GM12878 (cell line): ENCODE measurements around the gene MAPK9. TPM values are rescaled to one million over a fixed set of nuclear protein-coding genes. Genes with fewer than 3 reads are reported as not detected.

Experiments used
- ATAC-seq: fragments of 200-7000 bp; cut with Tn5 transposase; 3 replicates; pipeline ENCODE4 v1.9.1; 2020; ENCODE audit warnings: mild to moderate bottlenecking, moderate library complexity
- BruUV-seq: library from RNA; stranded (reverse); fragments of 400-500 nt; replicated peaks from 2 replicates; lab custom pipeline; 2021; lab: Mats Ljungman, UMichigan
- CTCF ChIA-PET: fragments of 300-600 bp; sonication (Branson Sonifier 250); formaldehyde crosslinking; extraction: SDS; loops from one replicate; lab custom pipeline; 2021; ENCODE audit warnings: inconsistent platforms; lab: Yijun Ruan, JAX
- POLR2A ChIA-PET: fragments of 350-600 bp; formaldehyde crosslinking; extraction: SDS; loops from one replicate; lab custom pipeline; 2021; ENCODE audit warnings: inconsistent platforms; lab: Charles Lee
- RAD21 ChIA-PET: fragments of 300-600 bp; sonication (Branson Sonifier 250); formaldehyde crosslinking; loops from one replicate; lab custom pipeline; 2023; ENCODE audit warnings: antibody characterized with exemption; ENCODE audit not compliant: unreplicated experiment; lab: Charles Lee
- SMC1A ChIA-PET: fragments of 300-600 bp; sonication (Branson Sonifier 250); formaldehyde crosslinking; loops from one replicate; lab custom pipeline; 2023; ENCODE audit not compliant: unreplicated experiment, uncharacterized antibody; lab: Charles Lee
- DNase-seq: peaks from one replicate; pipeline ENCODE4 v3.0.0-alpha.2; 2011; ENCODE audit warnings: low read depth, low spot score
- FAIRE-seq: peaks from 3 replicates; lab custom pipeline; 2011; peaks lifted over from hg19 to GRCh38; lab: Jason Lieb, UNC
- H2AFZ ChIP-seq: 2 replicates; pipeline ENCODE4 v1.6.0; 2011; ENCODE audit warnings: low read depth, low read length, control low read depth; ENCODE audit not compliant: control insufficient read depth
- H3K27ac ChIP-seq: 2 replicates; pipeline ENCODE4 v1.5.1; 2011; ENCODE audit warnings: control low read depth; ENCODE audit not compliant: control insufficient read depth, insufficient read depth
- H3K27me3 ChIP-seq, 2 experiments: replicated peaks in 1 of 2; 2 replicates each; pipeline versions ENCODE4 v1.6.0 to v1.6.1; 2011; ENCODE audit warnings: low read length in 1 of 2; ENCODE audit not compliant: control insufficient read depth in 2 of 2, insufficient read depth in 2 of 2
- H3K36me3 ChIP-seq, 2 experiments: 2 replicates each; pipeline ENCODE4 v1.5.1; 2011; ENCODE audit warnings: low read length in 1 of 2; ENCODE audit not compliant: control insufficient read depth in 2 of 2, insufficient read depth in 2 of 2
- H3K4me1 ChIP-seq: 2 replicates; pipeline ENCODE4 v1.6.1; 2011; ENCODE audit warnings: mild to moderate bottlenecking, low read length, moderate library complexity, mixed read lengths; ENCODE audit not compliant: control insufficient read depth, insufficient read depth
- H3K4me2 ChIP-seq: 2 replicates; pipeline ENCODE4 v1.6.0; 2011; ENCODE audit warnings: control low read depth; ENCODE audit not compliant: control insufficient read depth, insufficient read depth
- H3K4me3 ChIP-seq: fragments of 200-600 bp; sonication (generic); 2 replicates; pipeline ENCODE4 v1.5.1; 2016
- H3K79me2 ChIP-seq: 2 replicates; pipeline ENCODE4 v1.6.0; 2011; ENCODE audit warnings: low read length; ENCODE audit not compliant: control insufficient read depth, insufficient read depth
- H3K9ac ChIP-seq: 2 replicates; pipeline ENCODE4 v1.8.0; 2011; ENCODE audit warnings: low read length, control low read depth, mixed read lengths; ENCODE audit not compliant: control insufficient read depth, insufficient read depth
- H3K9me3 ChIP-seq: replicated peaks from 3 replicates; pipeline ENCODE4 v1.5.1; 2011; ENCODE audit warnings: mild to moderate bottlenecking, low read length; ENCODE audit not compliant: control insufficient read depth, insufficient read depth
- H4K20me1 ChIP-seq: 2 replicates; pipeline ENCODE4 v1.6.0; 2011; ENCODE audit not compliant: control insufficient read depth, insufficient read depth
- CUX1 ChIP-seq: IDR thresholded peaks from 2 replicates; pipeline ENCODE4 v1.6.1; 2012; ENCODE audit warnings: improper control_type of control experiment, low read depth, low read length; ENCODE audit not compliant: insufficient replicate concordance
- GABPA ChIP-seq: IDR thresholded peaks from 2 replicates; pipeline ENCODE4 v1.6.1; 2014; ENCODE audit warnings: antibody characterized with exemption, low read depth, mild to moderate bottlenecking, inconsistent platforms
- HCFC1 ChIP-seq: fragments of 150-350 bp; IDR thresholded peaks from 2 replicates; pipeline ENCODE4 v1.6.1; 2014; ENCODE audit warnings: low read length
- IRF3 ChIP-seq: fragments of 450-650 bp; IDR thresholded peaks from 2 replicates; pipeline ENCODE4 v1.6.1; 2014; ENCODE audit warnings: mild to moderate bottlenecking
- IRF4 ChIP-seq: IDR thresholded peaks from 2 replicates; pipeline ENCODE4 v1.6.1; 2011; ENCODE audit warnings: low read depth, low read length
- POU2F2 ChIP-seq: IDR thresholded peaks from 3 replicates; pipeline ENCODE4 v1.6.1; 2011; ENCODE audit warnings: low read depth, mild to moderate bottlenecking, low read length, borderline replicate concordance
- SMARCA5 ChIP-seq: fragments of 450-650 bp; IDR thresholded peaks from 2 replicates; pipeline ENCODE4 v1.6.1; 2017; ENCODE audit warnings: mild to moderate bottlenecking
- ZBTB11 ChIP-seq: fragments of 450-650 bp; formaldehyde crosslinking; IDR thresholded peaks from 2 replicates; pipeline ENCODE4 v1.5.0; 2022; ENCODE audit warnings: mild to moderate bottlenecking, missing genetic modification characterization
- ZNF687 ChIP-seq: fragments of 450-650 bp; IDR thresholded peaks from 2 replicates; pipeline ENCODE4 v1.6.1; 2017; ENCODE audit warnings: mild to moderate bottlenecking, moderate library complexity
- WGBS: methylation state at CpG from one replicate; pipeline ENCODE4 v1.1.6; 2016; ENCODE audit warnings: low lambda C conversion rate; ENCODE audit not compliant: insufficient replicate concordance, insufficient coverage; ENCODE audit errors: missing lambda C conversion rate; 5-methylcytosine and 5-hydroxymethylcytosine counted together
- in situ Hi-C: fragments of 300-500 bp; cut with MboI; formaldehyde crosslinking; loops from 9 replicates; pipeline ENCODE4 v1.14.3; 2018; ENCODE audit warnings: mixed read lengths
- intact Hi-C: fragments of 100-400 bp; cut with micrococcal nuclease; formaldehyde crosslinking; loops from one replicate; pipeline ENCODE4 v1.14.2; 2022; ENCODE audit not compliant: unreplicated experiment
- polyA plus RNA-seq, 11 experiments: library from polyadenylated mRNA; depleted of rRNA in 4 of 11; unstranded in 6 of 11; stranded (reverse) in 5 of 11; fragments of >200 nt; fragmentation: Nextera tagmentation in 4 of 11; fragmentation: Illumina TruSeq in 1 of 11; extraction: Ambion mirVana in 4 of 11; extraction: Trizol in 1 of 11; gene quantifications; 1 replicate in 1 of 11; 2 replicates in 10 of 11; pipeline versions ENCODE4 v1.2.1 to v1.2.3, GENCODE V29; 2011 to 2016; ENCODE audit warnings: inconsistent platforms in 2 of 11, missing spikeins in 2 of 11, low read depth in 1 of 11
- total RNA-seq, 4 experiments: library from RNA; depleted of rRNA in 3 of 4; stranded (reverse); fragments of >200 nt in 3 of 4; fragmentation: Illumina TruSeq in 1 of 4; extraction: Trizol in 1 of 4; gene quantifications; 2 replicates each; pipeline versions ENCODE4 v1.2.1 to v1.2.3, GENCODE V29; 2013 to 2021

The MAPK9 gene
- total and polyA plus RNA-seq, 10 of the 15 experiments (the other 5 are each of a cell fraction or from before 2014, with no cell fraction given): 2.1 to 52.9 (median 21.7) TPM

- Histone ChIP-seq H3K36me3 (no peaks in the 10 kb centered on the region), H3K79me2 (no peaks in the 10 kb centered on the region), H3K4me2 (no peak overlapping the region), H3K27me3 (no peaks in the 10 kb centered on the region), H3K27ac (no peak overlapping the region), H3K4me3 (no peak overlapping the region), H3K9ac (no peak overlapping the region), H2AFZ (no peak overlapping the region), H4K20me1 (no peaks in the 10 kb centered on the region), H3K9me3 (no peaks in the 10 kb centered on the region), H3K4me1 (no peaks in the 10 kb centered on the region)
- ChIA-PET POLR2A (no interaction called here), SMC1A (no interaction called here), CTCF (interaction anchor here (0.6 kb wide), 1 partner anchor 216 kb away, joined by 3 read pairs; no protein-coding TSS in a partner anchor), RAD21 (interaction anchor here (1.2 kb wide), 1 partner anchor 41 kb away, joined by 3 read pairs; no protein-coding TSS in a partner anchor)
- FAIRE-seq: no peak
- 32% methylated on average over 6 of the region's 6 CpGs for WGBS
- DNase-seq: no peak
- ATAC-seq: no peak
- intact Hi-C loops: no loop called here
- in situ Hi-C loops: no loop called here
- BruUV-seq: no TSS peak
- TF ChIP-seq POU2F2 (no peak), GABPA (no peak), ZNF687 (no peak), HCFC1 (no peak), CUX1 (no peak), IRF3 (no peak), IRF4 (no peak), ZBTB11 (CRISPR knock-in tag) (no peak), SMARCA5 (no peak)
These were observed 42.3 kb upstream of the MAPK9 start for GRCh38 chr5:180334176-180334575.
